ENCODE measurements around the gene CFAP58.

Gene CFAP58

GRCh38 chr10:104333728-104334373 lies 19.8 kb upstream of the CFAP58 start:
- in situ Hi-C loops (cut with MboI; ENCODE audit: low sequenced_read_pairs) = no loop called here

GRCh38 chr10:104334561-104334960 lies 19.1 kb upstream of the CFAP58 start:
- in situ Hi-C loops (cut with MboI; ENCODE audit: low sequenced_read_pairs) = no loop called here

- in situ Hi-C loops (cut with MboI; ENCODE audit: low sequenced_read_pairs) = no loop called here
These were observed 18.5 kb upstream of the CFAP58 start for GRCh38 chr10:104334965-104335650.

DNA sequence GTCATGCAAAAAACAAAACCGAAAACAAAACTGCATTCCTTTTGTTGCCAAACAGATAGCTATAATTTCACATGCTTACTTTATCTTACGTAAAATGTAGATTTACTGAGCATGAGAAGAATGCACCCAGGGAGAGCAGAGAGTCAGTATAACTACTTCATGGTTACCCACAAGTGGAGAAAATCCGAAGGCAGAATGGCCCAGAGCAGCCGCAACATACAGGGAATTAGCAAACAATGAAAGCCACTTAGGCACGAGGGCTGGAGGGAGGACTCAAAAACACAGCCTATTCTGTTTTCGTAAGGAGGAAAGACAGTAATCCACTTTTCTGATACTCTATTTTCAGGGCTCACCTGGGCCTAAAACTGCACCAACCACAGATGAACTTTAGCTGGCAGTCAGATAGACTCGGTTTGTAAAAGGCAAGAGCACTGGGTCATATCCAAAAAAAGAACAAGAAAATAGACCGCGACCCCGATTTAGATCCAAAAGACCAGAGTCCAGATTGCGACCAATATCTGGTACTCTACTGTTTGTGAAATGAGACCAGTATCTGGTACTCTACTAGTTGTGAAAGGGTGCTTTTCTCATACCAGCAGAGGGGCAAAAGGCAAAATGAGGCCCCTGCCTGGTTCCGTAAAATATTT lies 16.7 kb upstream of the CFAP58 start:
- in situ Hi-C loops (cut with MboI; ENCODE audit: low sequenced_read_pairs) = no loop called here

GRCh38 chr10:104337521-104337984 lies 16.1 kb upstream of the CFAP58 start:
- in situ Hi-C loops (cut with MboI; ENCODE audit: low sequenced_read_pairs) = no loop called here

GRCh38 chr10:104337985-104338735 lies 15.5 kb upstream of the CFAP58 start, which contains the start of gene ITPRIP:
TSS of gene ITPRIP (minus strand) at chr10:104338465. CDS start at chr10:104316051, 22,414 bp downstream.
- in situ Hi-C loops (cut with MboI; ENCODE audit: low sequenced_read_pairs) = no loop called here

- in situ Hi-C loops (cut with MboI; ENCODE audit: low sequenced_read_pairs) = no loop called here
These were observed 14.0 kb upstream of the CFAP58 start for GRCh38 chr10:104339469-104340110.

DNA sequence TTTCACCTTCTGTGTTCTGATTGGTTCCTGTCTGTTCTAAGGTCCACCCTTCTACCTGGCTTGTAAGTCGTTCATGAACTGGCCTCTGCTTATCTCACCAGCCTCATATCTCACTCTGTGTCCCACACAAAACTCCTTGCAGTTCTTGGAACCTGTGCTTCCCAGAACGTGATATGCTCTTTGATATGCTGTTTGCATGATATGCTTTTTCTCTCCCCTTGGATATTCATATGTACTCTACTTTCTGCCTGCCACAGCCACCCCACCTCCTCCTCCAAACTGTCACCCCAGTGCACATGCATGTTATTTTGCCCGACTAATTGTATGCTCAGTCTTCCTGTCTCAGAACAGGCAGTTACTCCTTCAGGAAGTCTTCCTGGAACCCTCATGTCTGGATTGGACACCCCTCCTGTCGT lies 13.5 kb upstream of the CFAP58 start:
- in situ Hi-C loops (cut with MboI; ENCODE audit: low sequenced_read_pairs) = no loop called here

DNA sequence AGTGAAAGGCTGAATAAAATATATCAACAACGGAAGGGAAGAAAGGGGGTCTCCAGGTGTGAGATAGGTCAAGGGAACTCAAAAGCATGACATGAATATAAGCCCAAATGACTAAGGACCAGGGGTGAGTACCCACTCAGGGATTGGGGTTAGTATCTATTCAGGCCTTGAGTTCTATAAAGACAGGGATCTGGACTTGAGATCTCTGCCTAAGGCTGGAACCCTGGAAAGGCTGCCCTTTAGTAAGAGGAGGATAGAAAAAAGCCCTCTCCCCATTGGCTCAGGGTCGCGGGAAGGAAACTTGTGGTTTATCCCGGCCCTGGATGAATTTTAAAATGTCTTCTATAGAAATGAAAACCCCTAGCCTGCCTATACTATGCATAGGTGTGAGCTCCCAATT lies 13.0 kb upstream of the CFAP58 start:
- in situ Hi-C loops (cut with MboI; ENCODE audit: low sequenced_read_pairs) = no loop called here

DNA sequence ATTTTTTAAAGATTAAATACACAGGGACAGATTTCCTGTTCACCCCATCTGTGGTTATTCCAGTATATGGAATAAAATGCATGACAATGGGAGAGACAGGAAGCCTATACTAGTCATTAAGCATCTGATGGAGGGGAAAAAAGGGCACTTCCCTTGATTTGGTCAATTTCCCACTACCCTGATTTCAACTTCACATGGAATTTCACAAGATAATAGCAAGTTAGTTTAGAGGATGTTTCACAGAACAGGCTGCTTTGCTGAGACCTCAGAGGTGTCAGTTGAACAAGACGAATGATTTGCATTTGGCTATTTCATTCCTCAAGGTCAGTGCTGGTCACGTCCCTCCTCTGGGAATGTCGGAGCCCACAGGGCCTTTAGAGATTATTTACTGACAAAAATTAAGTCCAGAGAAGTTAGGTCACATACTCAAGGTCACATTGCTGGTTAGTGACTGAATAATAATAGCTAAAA lies 10.7 kb upstream of the CFAP58 start:
- in situ Hi-C loops (cut with MboI; ENCODE audit: low sequenced_read_pairs) = no loop called here

GRCh38 chr10:104344219-104344618 lies 9.4 kb upstream of the CFAP58 start:
- in situ Hi-C loops (cut with MboI; ENCODE audit: low sequenced_read_pairs) = no loop called here

GRCh38 chr10:104345515-104345914 lies 8.1 kb upstream of the CFAP58 start:
- in situ Hi-C loops (cut with MboI; ENCODE audit: low sequenced_read_pairs) = no loop called here

GRCh38 chr10:104345941-104346340 lies 7.7 kb upstream of the CFAP58 start:
- in situ Hi-C loops (cut with MboI; ENCODE audit: low sequenced_read_pairs) = no loop called here

- in situ Hi-C loops (cut with MboI; ENCODE audit: low sequenced_read_pairs) = no loop called here
These were observed 6.2 kb upstream of the CFAP58 start for GRCh38 chr10:104347295-104348045.

DNA sequence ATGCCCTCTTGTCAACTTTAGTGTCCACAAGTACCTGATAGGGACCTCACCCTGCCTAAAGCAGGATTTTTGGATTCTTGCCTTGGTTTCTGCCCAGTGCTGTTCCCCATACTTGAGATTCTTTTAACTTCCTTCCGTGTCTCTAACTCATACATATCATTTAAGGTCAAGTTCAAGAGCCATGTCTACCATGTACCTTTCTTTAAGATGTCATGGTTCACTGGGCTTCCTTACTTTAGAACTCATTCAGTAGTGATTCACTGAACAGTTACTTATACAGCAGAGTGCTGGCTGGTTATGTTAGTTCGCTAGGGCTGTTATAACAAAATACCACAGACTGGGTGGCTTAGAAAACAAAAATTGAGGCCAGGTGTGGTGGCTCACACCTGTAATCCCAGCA lies 5.0 kb upstream of the CFAP58 start:
- in situ Hi-C loops (cut with MboI; ENCODE audit: low sequenced_read_pairs) = no loop called here

GRCh38 chr10:104349623-104350126 lies 4.0 kb upstream of the CFAP58 start:
- in situ Hi-C loops (cut with MboI; ENCODE audit: low sequenced_read_pairs) = no loop called here

GRCh38 chr10:104350127-104350635 lies 3.5 kb upstream of the CFAP58 start:
- in situ Hi-C loops (cut with MboI; ENCODE audit: low sequenced_read_pairs) = no loop called here

GRCh38 chr10:104351061-104351702 lies 2.5 kb upstream of the CFAP58 start:
- in situ Hi-C loops (cut with MboI; ENCODE audit: low sequenced_read_pairs) = no loop called here

- in situ Hi-C loops (cut with MboI; ENCODE audit: low sequenced_read_pairs) = no loop called here
These were observed 1.7 kb upstream of the CFAP58 start for GRCh38 chr10:104351919-104352318.
